Measurements from ENCODE around the gene HAO2.

GRCh38 chr1:119396982-119397381 is 28.4 kb downstream of the HAO2 start:
- TF ChIP-seq CREB5 (CRISPR knock-in tag; IDR thresholded peaks at IDR 0.05; ENCODE audit: low read depth) (no peak), ZNF70 (CRISPR knock-in tag; IDR thresholded peaks at IDR 0.05) (no peak), ZNF8 (CRISPR knock-in tag; IDR thresholded peaks at IDR 0.05) (no peak), ARNTL (CRISPR knock-in tag; IDR thresholded peaks at IDR 0.05; ENCODE audit: borderline replicate concordance, low read depth) (no peak), OSR1 (CRISPR knock-in tag; IDR thresholded peaks at IDR 0.05) (no peak), RARB (CRISPR knock-in tag; IDR thresholded peaks at IDR 0.05) (no peak), ISL1 (CRISPR knock-in tag; IDR thresholded peaks at IDR 0.05) (no peak), ESRRG (CRISPR knock-in tag; IDR thresholded peaks at IDR 0.05) (no peak), ZFP3 (CRISPR knock-in tag; IDR thresholded peaks at IDR 0.05) (no peak), POU6F1 (CRISPR knock-in tag; IDR thresholded peaks at IDR 0.05; ENCODE audit: borderline replicate concordance, low read depth) (no peak), GLIS3 (CRISPR knock-in tag; IDR thresholded peaks at IDR 0.05) (no peak), TCF4 (CRISPR knock-in tag; IDR thresholded peaks at IDR 0.05; ENCODE audit: borderline replicate concordance) (no peak), PATZ1 (CRISPR knock-in tag; IDR thresholded peaks at IDR 0.05; ENCODE audit: borderline replicate concordance) (no peak)

Measured in SK-N-SH treated with all-trans-retinoic acid at 6 μM for 48 hours (cell line).